Smooth muscle cell (in vitro differentiated cells): ENCODE measurements around the gene HIPK2. TPM values are rescaled to one million over a fixed set of nuclear protein-coding genes. Genes with fewer than 3 reads are reported as not detected.

Source experiments
- DNase-seq: peaks from one replicate; lab custom pipeline; 2025; ENCODE audit not compliant: unreplicated experiment; lab: John Stamatoyannopoulos, UW
- H2AFZ ChIP-seq: fragments of 200-600 bp; sonication (generic); 2 replicates; pipeline ENCODE4 v1.6.0; 2016; ENCODE audit warnings: antibody characterized with exemption, low read depth, mild to moderate bottlenecking
- H3F3A ChIP-seq: fragments of 200-600 bp; sonication (generic); 2 replicates; pipeline ENCODE4 v1.6.0; 2017; ENCODE audit warnings: antibody characterized with exemption, low read depth
- H3K27ac ChIP-seq: fragments of 200-600 bp; sonication (generic); 2 replicates; pipeline ENCODE4 v1.5.1; 2016; ENCODE audit warnings: low read depth, mild to moderate bottlenecking
- H3K27me3 ChIP-seq: fragments of 200-600 bp; sonication (generic); 2 replicates; pipeline ENCODE4 v1.6.1; 2016; ENCODE audit warnings: low read depth, mild to moderate bottlenecking
- H3K36me3 ChIP-seq: fragments of 200-600 bp; sonication (generic); 2 replicates; pipeline ENCODE4 v1.5.1; 2016; ENCODE audit warnings: low read depth
- H3K4me1 ChIP-seq: fragments of 200-600 bp; sonication (generic); 2 replicates; pipeline ENCODE4 v1.5.1; 2016; ENCODE audit warnings: low read depth
- H3K4me2 ChIP-seq: fragments of 200-600 bp; sonication (generic); 2 replicates; pipeline ENCODE4 v1.6.0; 2016; ENCODE audit warnings: mild to moderate bottlenecking
- H3K4me3 ChIP-seq: fragments of 200-600 bp; sonication (generic); 2 replicates; pipeline ENCODE4 v1.5.1; 2016; ENCODE audit warnings: mild to moderate bottlenecking
- H3K79me2 ChIP-seq: fragments of 200-600 bp; sonication (generic); 2 replicates; pipeline ENCODE4 v1.6.0; 2016; ENCODE audit warnings: low read depth, mild to moderate bottlenecking
- H3K9ac ChIP-seq: fragments of 200-600 bp; sonication (generic); 2 replicates; pipeline ENCODE4 v1.6.0; 2016; ENCODE audit warnings: low read depth
- H3K9me3 ChIP-seq: fragments of 200-600 bp; sonication (generic); replicated peaks from 2 replicates; pipeline ENCODE4 v1.5.1; 2016; ENCODE audit warnings: low read depth
- H4K20me1 ChIP-seq: fragments of 200-600 bp; sonication (generic); 2 replicates; pipeline ENCODE4 v1.6.0; 2016; ENCODE audit warnings: low read depth
- WGBS: methylation state at CpG from one replicate; pipeline ENCODE4 v1.1.7; 2016; ENCODE audit warnings: low lambda C conversion rate; 5-methylcytosine and 5-hydroxymethylcytosine counted together
- polyA plus RNA-seq: library from polyadenylated mRNA; unstranded; fragments of >200 nt; fragmentation: Nextera tagmentation; extraction: Ambion mirVana; gene quantifications from 2 replicates; pipeline ENCODE4 v1.2.1, GENCODE V29; 2016
- total RNA-seq: library from RNA; depleted of rRNA; stranded (reverse); fragments of >200 nt; gene quantifications from 2 replicates; pipeline ENCODE4 v1.2.3, GENCODE V29; 2014
- TF ChIP-seq, protein P1 (sequence below): fragments of 200-600 bp; sonication (generic); IDR thresholded peaks from 2 replicates; pipeline ENCODE4 v1.5.1; 2017; ENCODE audit warnings: borderline replicate concordance, mild to moderate bottlenecking, antibody characterized with exemption; ENCODE audit not compliant: insufficient read depth, poor library complexity, severe bottlenecking

The HIPK2 gene
- total and polyA plus RNA-seq, 2 experiments from 2014 or later = 3.0 to 11.2 TPM

DNA sequence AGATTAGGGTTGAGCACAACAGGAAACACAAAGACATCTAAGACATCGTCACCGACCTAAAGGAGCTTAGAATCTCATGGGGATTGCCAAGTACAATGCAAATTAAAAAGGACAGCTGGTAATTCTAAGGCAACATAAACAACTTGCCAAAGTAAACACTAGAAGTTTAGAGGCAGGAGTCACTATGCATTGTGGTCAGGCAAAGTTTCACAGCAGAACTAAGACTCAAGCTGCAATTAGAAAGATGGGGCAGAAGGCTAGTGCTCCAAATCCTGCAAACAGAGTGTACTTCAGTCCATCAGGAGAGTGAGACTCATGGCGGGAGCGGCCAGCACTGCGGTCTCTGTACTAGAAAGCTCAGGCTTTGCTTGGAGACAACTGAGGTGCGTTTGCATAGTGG, 52.7 kb downstream of the HIPK2 start:
- Histone ChIP-seq H3K79me2 (peaks cover 25% of the 10 kb centered on the region), H4K20me1 (peaks cover 72% of the 10 kb centered on the region), H3K4me2 (no peak overlapping the region), H3K27ac (no peak overlapping the region), H2AFZ (no peak overlapping the region), H3K4me3 (no peak overlapping the region), H3K36me3 (no peaks in the 10 kb centered on the region), H3F3A (no peaks in the 10 kb centered on the region), H3K9ac (no peak overlapping the region), H3K27me3 (no peaks in the 10 kb centered on the region), H3K4me1 (peaks cover 16% of the 10 kb centered on the region), H3K9me3 (no peaks in the 10 kb centered on the region)
- TF ChIP-seq, protein P1, sequence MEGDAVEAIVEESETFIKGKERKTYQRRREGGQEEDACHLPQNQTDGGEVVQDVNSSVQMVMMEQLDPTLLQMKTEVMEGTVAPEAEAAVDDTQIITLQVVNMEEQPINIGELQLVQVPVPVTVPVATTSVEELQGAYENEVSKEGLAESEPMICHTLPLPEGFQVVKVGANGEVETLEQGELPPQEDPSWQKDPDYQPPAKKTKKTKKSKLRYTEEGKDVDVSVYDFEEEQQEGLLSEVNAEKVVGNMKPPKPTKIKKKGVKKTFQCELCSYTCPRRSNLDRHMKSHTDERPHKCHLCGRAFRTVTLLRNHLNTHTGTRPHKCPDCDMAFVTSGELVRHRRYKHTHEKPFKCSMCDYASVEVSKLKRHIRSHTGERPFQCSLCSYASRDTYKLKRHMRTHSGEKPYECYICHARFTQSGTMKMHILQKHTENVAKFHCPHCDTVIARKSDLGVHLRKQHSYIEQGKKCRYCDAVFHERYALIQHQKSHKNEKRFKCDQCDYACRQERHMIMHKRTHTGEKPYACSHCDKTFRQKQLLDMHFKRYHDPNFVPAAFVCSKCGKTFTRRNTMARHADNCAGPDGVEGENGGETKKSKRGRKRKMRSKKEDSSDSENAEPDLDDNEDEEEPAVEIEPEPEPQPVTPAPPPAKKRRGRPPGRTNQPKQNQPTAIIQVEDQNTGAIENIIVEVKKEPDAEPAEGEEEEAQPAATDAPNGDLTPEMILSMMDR = no peak
- no peak for DNase-seq
- WGBS = 83% methylated on average over 6 of the region's 6 CpGs

DNA sequence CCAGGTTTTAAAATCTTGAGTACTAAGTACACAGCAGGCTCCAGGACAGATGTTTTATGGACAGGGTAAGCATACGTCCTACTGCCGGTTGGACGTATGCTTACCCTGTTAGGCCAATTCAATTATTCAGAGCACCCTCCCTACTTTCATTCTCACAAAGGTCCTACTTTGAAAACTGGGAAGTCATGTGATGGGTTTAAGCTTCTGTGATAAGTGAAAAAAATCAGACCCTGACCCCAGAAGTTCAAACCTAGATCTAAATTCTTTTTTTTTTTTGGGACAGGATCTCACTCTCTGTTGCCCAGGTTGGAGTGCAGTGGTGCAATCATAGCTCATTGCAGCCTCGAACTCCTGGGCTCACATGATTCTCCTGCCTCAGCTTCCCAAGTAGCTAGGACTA, 55.2 kb downstream of the HIPK2 start:
- no peak overlapping the region for H3K27ac ChIP-seq
- no peaks in the 10 kb centered on the region for H3K9me3 ChIP-seq
- H3K4me3 ChIP-seq = no peak overlapping the region
- no peaks in the 10 kb centered on the region for H3K27me3 ChIP-seq
- H3K4me2 ChIP-seq = no peak overlapping the region
- H3K4me1 ChIP-seq = peaks cover 16% of the 10 kb centered on the region
- DNase-seq = no peak
- peaks cover 96% of the 10 kb centered on the region for H4K20me1 ChIP-seq
- TF ChIP-seq, protein P1 = no peak
- no peak overlapping the region for H2AFZ ChIP-seq
- no peaks in the 10 kb centered on the region for H3K36me3 ChIP-seq
- WGBS = 89% methylated on average over 4 of the region's 4 CpGs
- H3K9ac ChIP-seq = no peak overlapping the region
- no peaks in the 10 kb centered on the region for H3F3A ChIP-seq
- H3K79me2 ChIP-seq = peaks cover 20% of the 10 kb centered on the region

DNA sequence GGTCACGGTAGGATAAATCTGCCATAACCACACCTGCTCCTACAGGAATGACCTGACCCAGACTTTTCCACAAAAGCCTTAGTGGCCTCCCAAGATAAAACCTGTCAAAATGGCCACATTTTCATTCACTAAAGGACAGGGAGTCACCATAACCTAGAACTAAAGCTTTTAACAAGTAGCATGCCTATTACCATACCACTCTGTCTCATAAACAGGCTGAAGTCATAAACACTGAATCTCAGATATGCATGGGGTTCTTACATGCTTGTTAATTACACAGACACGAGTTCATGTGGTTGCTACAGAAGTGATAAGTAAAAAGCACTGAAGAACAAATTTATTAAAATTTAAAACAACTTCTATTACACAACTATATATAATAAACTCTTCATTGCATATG, 56.0 kb downstream of the HIPK2 start:
- Histone ChIP-seq H3K9ac (no peak overlapping the region), H3K27ac (peak overlapping the region; percentile 63), H3K4me2 (peak overlapping the region; percentile 61), H4K20me1 (peaks cover 95% of the 10 kb centered on the region), H3K36me3 (no peaks in the 10 kb centered on the region), H3K9me3 (no peaks in the 10 kb centered on the region), H3K4me3 (no peak overlapping the region), H2AFZ (no peak overlapping the region), H3K79me2 (peaks cover 20% of the 10 kb centered on the region), H3K4me1 (peaks cover 16% of the 10 kb centered on the region), H3F3A (no peaks in the 10 kb centered on the region), H3K27me3 (no peaks in the 10 kb centered on the region)
- DNase-seq = no peak
- WGBS = 63% methylated on average over 2 of the region's 2 CpGs
- TF ChIP-seq, protein P1 = no peak

GRCh38 chr7:139721417-139721816, 56.4 kb downstream of the HIPK2 start:
- peak overlapping the region; percentile 61 for H3K4me2 ChIP-seq

More at GRCh38 chr7:139721417-139721816, 56.4 kb downstream of the HIPK2 start:
- no peak for DNase-seq
- 93% methylated on average over 4 of the region's 4 CpGs for WGBS
- H3K79me2 ChIP-seq = peaks cover 20% of the 10 kb centered on the region
- H3K36me3 ChIP-seq = no peaks in the 10 kb centered on the region
- H2AFZ ChIP-seq = no peak overlapping the region
- peaks cover 16% of the 10 kb centered on the region for H3K4me1 ChIP-seq
- peak overlapping the region; percentile 63 for H3K27ac ChIP-seq
- H3F3A ChIP-seq = no peaks in the 10 kb centered on the region
- H3K9ac ChIP-seq = no peak overlapping the region
- no peaks in the 10 kb centered on the region for H3K27me3 ChIP-seq
- peaks cover 91% of the 10 kb centered on the region for H4K20me1 ChIP-seq
- TF ChIP-seq, protein P1 = no peak
- no peak overlapping the region for H3K4me3 ChIP-seq
- H3K9me3 ChIP-seq = no peaks in the 10 kb centered on the region
